ENCODE measurements around the gene ZNF532.

Gene ZNF532

GRCh38 chr18:58870621-58871020 is 5.9 kb downstream of the ZNF532 start:
- no peak for DNase-seq (ENCODE audit: low read depth)

DNA sequence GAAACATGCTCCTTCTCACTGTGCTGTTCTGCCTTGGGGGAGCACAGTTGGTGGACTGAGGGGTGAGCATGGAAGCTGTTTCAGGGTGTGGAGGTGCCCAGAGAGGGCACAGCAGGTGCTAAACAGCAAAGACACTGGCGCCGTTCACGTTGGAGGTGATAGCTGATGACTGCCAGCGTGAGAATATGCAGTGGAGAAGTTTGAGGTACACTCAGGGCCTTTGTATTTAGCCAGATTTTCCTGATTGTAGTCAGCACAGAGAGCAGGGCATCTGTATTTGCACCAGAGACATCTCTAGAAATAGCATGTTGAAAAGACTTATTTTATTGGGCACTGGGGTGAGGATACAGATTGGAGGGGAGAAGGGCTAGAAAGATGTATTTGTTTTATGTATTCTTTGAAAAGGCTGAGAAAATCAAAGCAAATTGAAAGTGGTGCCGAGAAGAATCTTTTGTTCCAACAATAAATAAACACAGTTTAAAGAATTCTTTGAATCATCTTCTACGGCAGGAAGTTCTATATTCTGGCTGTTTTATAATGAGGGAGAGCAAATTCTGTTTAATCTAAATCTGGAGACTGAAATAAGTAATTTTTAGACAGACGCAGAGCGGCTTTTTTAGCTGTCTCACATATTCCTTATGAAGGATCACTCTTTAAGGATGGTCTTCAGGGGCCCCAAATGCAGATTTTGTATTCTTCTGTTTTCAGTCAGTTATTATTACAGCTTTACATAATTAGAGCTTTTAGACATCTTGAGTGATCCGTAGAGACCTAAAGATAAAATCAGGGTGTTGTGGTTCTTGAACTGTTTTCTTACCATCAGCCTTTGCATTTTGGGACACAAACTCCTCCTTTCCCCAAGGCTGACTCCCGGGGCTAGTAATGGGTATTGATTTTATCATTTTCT is 7.1 kb downstream of the ZNF532 start:
- DNase-seq (ENCODE audit: low read depth) = no peak

DNA sequence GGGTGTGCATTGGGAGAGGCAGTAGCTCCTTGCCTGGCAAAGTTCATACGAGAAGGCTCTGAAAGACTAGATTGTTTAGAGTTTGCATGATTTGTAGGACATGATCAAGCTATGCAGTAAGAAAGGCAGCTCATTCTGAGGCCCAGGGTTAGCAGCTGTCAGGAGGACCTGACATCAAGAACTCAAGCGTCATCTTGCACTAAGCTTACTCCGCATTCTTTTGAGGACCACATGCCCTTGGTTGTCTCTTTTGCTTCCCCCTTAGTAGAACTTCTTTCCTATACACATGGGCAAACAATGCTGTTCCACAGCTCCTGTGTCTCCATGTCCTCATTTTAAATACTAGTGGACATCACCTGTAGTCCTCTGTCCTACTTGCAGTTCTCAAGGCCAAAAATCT is 14.0 kb downstream of the ZNF532 start:
- no peak for DNase-seq (ENCODE audit: low read depth)

GRCh38 chr18:58881477-58881876 is 16.8 kb downstream of the ZNF532 start:
- no peak for DNase-seq (ENCODE audit: low read depth)

GRCh38 chr18:58882044-58882443 is 17.4 kb downstream of the ZNF532 start:
- no peak for DNase-seq (ENCODE audit: low read depth)

DNA sequence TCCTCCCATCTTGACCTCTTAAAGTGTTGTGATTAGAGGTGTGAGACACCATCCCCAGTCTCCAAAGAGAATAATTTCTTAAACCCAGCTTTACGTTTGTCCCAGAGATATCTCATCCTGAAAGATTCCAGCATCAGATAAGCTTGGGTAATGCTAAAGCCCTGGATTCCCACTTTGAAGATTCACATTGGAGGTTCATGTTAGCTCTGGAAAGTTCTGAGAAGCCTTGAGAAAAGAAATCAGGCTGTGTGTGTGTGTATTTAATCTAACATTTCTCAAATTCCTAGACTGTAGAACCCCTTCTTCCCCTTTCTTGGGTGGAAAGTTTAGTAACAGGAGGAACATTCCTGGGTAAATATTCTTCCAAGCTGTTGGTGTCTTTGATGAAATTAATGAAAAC is 18.0 kb downstream of the ZNF532 start:
- no peak for DNase-seq (ENCODE audit: low read depth)

- DNase-seq (ENCODE audit: low read depth) = no peak
These were observed 20.0 kb downstream of the ZNF532 start for GRCh38 chr18:58884680-58885079.

DNA sequence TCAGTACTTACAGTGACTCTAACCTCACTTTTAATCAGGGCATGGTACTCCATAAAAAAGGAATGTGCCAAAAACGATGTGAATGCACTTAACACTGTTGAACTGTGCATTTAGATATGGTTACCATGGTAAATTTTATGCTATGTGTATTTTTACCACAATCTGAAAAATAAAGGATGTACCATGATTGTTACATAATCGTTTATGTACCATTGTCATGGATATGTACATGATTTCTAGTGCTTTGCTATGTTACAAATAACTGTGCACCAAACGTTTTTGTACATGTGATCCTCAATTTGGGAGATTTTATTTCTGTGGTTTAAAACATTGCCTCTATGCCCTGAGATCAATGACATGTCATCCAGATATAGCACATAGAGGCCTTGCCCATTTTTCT is 21.8 kb downstream of the ZNF532 start:
- DNase-seq (ENCODE audit: low read depth) = no peak

DNA sequence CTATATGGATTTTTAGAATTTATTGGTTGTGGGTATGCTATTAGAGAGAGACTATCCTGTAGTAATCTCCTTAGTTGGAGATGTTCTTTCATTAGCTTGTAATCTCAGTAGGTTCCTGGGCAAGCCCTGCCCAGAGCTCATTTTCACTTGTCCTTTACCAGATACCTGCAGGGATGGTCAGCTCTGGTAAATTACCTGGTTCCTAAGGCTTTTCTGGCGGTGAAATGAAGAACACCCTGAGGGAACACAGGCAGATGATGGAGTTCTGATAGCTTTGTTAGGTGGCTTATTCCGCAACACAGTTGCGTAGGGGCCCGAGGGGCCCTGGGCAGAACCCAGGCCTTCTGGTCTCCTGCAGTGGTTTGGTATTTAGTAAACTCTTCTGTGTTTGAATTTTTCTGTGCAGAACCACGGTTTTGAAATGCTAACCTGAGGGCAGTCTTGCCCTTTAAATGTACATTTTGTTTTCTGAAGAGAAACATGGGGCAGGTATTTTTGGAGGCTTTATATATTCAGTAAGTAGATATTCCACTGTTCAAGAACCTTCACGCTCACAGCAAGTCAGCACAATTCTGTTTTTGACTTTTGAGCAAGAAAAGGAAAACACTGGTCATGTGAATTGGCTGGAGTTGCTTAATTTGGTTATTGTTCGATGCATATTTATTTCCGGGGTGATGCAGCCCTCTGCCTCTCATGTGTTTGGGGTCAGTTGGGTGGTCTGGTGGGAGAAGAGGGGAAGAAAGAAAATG is 22.4 kb downstream of the ZNF532 start:
- no peak for DNase-seq (ENCODE audit: low read depth)

DNA sequence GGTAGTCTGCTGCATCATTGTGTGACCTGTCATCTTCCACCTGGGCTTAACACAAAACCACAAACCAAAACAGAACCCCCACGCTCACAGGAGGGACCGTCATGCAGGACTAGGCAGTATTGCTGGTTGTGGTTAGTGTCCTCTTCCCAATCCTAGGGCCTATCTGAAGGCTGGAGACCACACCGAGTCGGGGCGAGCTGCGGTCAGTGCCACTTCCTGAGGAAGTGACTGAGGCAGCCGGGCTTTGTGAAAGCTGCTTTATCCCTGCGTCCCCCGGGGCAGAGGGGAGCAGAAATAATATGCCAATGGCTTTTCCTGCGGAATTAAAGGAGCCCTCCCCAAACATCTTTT is 22.9 kb downstream of the ZNF532 start:
- DNase-seq (ENCODE audit: low read depth) = no peak

GRCh38 chr18:58891776-58892175 is 27.1 kb downstream of the ZNF532 start:
- DNase-seq (ENCODE audit: low read depth) = no peak

DNA sequence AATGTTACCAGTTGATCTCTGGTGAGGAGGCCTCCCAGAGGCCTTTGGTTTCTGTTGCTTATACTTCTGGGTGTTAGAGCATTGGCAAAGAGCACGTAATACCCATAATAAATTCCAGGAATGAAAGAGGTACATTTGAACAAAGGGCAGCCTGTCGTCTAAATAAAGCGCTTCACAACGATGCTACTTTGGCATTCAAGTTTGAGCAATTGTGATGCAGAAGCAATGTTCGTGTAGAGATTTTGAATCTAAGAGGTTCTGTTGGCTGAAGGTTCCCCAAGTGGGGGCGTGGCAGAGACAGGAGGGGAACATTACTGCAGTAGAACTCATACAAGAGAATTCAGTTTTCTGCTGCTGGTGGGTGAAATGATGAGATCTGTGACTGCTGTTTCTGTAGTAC is 27.8 kb downstream of the ZNF532 start:
- DNase-seq (ENCODE audit: low read depth) = no peak

- no peak for DNase-seq (ENCODE audit: low read depth)
These were observed 28.9 kb downstream of the ZNF532 start for GRCh38 chr18:58893388-58894099.

GRCh38 chr18:58894930-58895329 is 30.3 kb downstream of the ZNF532 start:
- DNase-seq (ENCODE audit: low read depth) = no peak

DNA sequence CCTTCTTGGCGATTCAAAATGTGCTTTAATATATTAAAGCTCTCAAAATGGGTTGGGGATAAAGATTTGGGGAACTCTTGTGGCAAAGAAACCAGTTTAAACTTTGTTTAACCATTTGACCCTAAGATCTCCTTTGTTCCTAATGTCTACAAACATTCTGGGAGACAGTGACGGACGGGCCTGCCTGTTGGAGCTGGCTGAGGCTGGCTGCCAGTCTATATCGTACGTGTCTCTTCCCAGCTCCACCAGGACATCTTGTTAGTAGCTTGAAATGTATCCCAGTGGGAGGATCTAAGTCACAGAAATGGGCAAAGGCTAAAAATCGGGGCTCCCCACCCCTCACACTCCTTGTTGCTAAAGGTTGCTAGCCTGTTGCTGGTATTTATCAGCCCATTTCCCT is 30.7 kb downstream of the ZNF532 start:
- no peak for DNase-seq (ENCODE audit: low read depth)

- no peak for DNase-seq (ENCODE audit: low read depth)
These were observed 31.6 kb downstream of the ZNF532 start for GRCh38 chr18:58896268-58896667.

DNA sequence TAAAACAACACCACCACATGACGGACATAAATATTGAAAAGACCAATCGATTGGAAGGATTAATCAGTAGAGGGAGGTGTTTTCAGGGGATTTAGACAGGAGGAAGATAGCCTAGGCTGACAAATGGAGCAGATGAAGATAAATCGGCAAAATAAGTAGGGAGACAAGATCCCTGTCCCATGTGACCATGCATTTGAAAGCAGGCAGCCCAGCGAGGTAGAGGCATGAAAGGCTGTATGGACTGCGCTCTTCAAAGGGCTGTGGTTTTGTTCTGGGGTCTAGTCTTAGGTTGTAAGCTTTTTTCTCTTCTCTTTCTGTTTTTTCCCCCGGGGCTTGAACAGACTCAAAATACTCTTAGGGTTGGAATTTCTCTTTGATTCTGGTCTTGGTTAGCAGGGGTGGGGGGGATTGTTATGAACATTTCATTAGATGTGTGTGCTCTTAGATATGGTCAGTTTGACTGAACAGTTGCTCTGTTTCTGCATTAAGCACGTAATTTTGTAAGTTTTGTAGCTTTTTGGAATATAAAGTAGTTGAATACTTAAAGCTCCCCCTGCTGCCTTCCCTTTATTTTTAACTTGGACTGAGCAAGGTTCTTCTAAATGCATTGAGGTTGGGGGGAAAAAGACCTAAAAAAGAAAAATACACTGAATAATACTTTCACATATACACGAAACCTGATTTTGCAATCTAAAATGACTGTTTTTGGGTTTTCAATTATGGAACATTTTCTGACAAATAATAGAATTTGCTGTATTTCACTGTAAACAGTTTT is 32.2 kb downstream of the ZNF532 start:
- no peak for DNase-seq (ENCODE audit: low read depth)

- DNase-seq (ENCODE audit: low read depth) = no peak
These were observed 33.5 kb downstream of the ZNF532 start for GRCh38 chr18:58898010-58898799.

DNA sequence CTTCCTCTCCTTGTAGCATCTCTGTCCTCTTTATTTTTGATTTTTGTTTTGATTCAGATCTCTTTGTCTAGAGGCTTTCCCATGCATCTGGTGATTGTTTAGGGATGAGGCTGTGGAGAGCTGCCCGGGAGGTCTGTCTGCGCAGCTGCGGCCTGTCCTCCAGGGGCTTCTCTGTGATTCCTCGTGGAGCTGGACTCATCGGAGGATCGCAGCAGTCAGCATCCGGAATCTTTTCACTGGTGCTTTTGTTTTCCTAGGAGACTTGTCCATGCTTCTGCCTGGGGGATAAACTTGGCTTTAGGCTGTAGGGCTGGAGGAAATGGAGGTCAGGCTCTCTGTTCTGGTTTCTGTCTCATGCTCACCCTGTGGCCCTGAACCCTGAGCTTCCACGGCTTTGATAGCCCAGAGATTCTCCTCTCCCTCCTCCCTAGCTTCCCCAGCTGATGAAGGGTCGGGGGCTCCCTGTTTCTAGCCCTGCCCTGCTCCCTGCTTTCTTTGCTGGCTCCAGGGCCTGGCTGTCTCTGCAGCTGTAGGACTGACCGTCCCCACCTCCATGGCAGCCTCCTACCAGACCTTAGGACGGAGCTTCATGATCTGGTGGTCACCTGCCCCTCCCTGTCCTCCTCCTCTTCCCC is 35.5 kb downstream of the ZNF532 start:
- no peak for DNase-seq (ENCODE audit: low read depth)

- DNase-seq (ENCODE audit: low read depth) = no peak
These were observed 36.5 kb downstream of the ZNF532 start for GRCh38 chr18:58901143-58901542.

GRCh38 chr18:58901783-58902182 is 37.1 kb downstream of the ZNF532 start:
- DNase-seq (ENCODE audit: low read depth) = no peak

All from activated T-helper 1 cell treated with Interleukin-2 at 50 U/mL for 16 hours (primary cell).